ENCODE results near the gene ZNF3.

The ZNF3 gene

DNA sequence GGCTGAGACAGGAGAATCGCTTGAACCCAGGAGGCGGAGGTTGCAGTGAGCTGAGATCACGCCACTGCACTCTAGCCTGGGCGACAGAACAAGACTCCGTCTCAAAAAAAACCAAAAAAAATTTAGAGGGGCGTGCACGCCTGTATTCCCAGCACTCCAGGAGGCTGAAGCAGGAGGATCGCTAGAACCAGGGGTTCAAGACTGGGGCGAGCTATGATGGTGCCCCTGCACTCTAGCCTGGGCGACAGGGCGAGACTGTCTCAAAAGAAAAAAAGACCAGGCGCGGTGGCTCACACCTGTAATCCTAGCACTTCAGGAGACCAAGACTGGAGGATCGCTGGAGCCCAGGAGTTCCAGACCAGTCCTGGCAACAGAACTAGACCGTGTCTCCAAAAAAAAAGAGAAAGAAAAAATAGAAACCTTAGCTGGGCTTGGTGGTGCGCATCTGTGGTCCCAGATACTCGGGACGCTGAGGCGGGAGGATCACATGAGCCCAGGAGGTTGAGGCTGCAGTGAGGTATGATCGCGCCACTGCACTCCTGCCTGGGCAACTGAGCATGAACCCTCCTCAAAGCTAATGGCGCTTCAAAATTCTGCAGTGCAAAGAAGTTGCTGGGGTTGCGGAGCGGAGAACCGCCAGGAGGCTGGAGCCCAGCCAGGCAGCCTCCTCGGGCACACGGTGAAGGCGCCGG, 44.9 kb upstream of the ZNF3 start:
- DNase-seq (ENCODE audit: low read depth) = no peak
- peak overlapping the region; percentile 96 for H3K4me3 ChIP-seq (ENCODE audit: low read depth, low read length)
- TF ChIP-seq, protein P1, sequence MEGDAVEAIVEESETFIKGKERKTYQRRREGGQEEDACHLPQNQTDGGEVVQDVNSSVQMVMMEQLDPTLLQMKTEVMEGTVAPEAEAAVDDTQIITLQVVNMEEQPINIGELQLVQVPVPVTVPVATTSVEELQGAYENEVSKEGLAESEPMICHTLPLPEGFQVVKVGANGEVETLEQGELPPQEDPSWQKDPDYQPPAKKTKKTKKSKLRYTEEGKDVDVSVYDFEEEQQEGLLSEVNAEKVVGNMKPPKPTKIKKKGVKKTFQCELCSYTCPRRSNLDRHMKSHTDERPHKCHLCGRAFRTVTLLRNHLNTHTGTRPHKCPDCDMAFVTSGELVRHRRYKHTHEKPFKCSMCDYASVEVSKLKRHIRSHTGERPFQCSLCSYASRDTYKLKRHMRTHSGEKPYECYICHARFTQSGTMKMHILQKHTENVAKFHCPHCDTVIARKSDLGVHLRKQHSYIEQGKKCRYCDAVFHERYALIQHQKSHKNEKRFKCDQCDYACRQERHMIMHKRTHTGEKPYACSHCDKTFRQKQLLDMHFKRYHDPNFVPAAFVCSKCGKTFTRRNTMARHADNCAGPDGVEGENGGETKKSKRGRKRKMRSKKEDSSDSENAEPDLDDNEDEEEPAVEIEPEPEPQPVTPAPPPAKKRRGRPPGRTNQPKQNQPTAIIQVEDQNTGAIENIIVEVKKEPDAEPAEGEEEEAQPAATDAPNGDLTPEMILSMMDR (IDR thresholded peaks at IDR 0.05; ENCODE audit: insufficient read depth, low read depth, low read length, missing control alignments) = no peak

DNA sequence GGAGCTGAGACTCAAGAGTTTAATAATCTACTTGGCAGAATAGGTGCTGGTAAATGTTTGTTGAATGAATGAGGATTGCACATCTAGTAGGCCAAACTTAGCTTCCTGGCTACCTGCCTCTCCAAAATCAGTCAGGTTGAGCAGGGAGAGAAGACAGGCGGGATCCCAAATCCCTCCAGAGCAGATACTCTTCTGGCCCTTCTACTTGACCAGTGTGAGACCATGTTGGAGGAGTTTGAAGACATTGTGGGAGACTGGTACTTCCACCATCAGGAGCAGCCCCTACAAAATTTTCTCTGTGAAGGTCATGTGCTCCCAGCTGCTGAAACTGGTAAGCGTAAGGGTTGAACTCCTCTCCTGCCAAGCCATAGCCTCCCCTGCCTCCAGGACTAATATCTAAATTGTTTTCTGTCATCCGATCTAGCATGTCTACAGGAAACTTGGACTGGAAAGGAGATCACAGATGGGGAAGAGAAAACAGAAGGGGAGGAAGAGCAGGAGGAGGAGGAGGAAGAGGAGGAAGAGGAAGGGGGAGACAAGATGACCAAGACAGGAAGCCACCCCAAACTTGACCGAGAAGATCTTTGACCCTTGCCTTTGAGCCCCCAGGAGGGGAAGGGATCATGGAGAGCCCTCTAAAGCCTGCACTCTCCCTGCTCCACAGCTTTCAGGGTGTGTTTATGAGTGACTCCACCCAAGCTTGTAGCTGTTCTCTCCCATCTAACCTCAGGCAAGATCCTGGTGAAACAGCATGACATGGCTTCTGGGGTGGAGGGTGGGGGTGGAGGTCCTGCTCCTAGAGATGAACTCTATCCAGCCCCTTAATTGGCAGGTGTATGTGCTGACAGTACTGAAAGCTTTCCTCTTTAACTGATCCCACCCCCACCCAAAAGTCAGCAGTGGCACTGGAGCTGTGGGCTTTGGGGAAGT, 43.0 kb upstream of the ZNF3 start:
- H3K4me3 ChIP-seq (ENCODE audit: low read depth, low read length) = no peak overlapping the region
- DNase-seq (ENCODE audit: low read depth) = no peak
- TF ChIP-seq, protein P1 (IDR thresholded peaks at IDR 0.05; ENCODE audit: insufficient read depth, low read depth, low read length, missing control alignments) = no peak

DNA sequence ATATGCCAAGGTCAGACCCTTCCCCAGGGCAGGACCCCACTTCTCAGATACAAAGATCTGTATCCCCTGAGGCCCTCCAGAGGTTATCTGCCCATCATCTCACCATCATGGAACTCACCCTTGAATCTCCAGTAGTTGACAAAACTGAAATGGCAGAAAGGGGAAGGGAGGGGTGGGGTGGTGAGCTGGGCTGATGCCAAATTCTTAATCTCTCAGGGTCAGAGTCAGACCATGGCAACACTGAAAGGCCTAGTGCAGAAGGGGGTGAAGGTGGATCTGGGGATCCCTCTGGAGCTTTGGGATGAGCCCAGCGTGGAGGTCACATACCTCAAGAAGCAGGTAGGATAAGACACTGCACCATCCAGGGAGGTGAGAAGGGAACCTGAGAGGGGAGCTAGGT, 41.0 kb upstream of the ZNF3 start:
- TF ChIP-seq, protein P1 (IDR thresholded peaks at IDR 0.05; ENCODE audit: insufficient read depth, low read depth, low read length, missing control alignments) = no peak
- H3K4me3 ChIP-seq (ENCODE audit: low read depth, low read length) = no peak overlapping the region
- DNase-seq (ENCODE audit: low read depth) = no peak

DNA sequence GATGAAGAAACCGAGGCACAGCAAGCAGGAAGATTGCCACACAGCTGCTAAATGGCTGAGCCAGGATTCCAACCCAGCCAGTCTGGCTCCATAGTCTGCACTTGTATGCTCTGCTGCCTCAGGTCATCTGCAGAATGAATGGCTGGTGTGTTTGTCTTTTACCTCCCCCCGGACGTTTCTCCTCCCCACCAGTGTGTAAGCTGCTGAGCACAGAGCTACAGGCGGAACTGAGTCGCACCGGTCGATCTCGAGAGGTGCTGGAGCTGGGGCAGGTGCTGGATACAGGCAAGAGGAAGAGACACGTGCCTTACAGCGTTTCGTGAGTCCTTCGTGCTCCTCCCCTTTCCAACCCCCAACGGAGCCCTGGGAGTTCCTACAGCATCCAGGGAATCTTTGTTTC, 40.5 kb upstream of the ZNF3 start:
- no peak for DNase-seq (ENCODE audit: low read depth)
- no peak overlapping the region for H3K4me3 ChIP-seq (ENCODE audit: low read depth, low read length)
- TF ChIP-seq, protein P1 (IDR thresholded peaks at IDR 0.05; ENCODE audit: insufficient read depth, low read depth, low read length, missing control alignments) = no peak

- TF ChIP-seq, protein P1 (IDR thresholded peaks at IDR 0.05; ENCODE audit: insufficient read depth, low read depth, low read length, missing control alignments) = no peak
- H3K4me3 ChIP-seq (ENCODE audit: low read depth, low read length) = no peak overlapping the region
- no peak for DNase-seq (ENCODE audit: low read depth)
Observed at GRCh38 chr7:100120733-100121036, 39.2 kb upstream of the ZNF3 start.

DNA sequence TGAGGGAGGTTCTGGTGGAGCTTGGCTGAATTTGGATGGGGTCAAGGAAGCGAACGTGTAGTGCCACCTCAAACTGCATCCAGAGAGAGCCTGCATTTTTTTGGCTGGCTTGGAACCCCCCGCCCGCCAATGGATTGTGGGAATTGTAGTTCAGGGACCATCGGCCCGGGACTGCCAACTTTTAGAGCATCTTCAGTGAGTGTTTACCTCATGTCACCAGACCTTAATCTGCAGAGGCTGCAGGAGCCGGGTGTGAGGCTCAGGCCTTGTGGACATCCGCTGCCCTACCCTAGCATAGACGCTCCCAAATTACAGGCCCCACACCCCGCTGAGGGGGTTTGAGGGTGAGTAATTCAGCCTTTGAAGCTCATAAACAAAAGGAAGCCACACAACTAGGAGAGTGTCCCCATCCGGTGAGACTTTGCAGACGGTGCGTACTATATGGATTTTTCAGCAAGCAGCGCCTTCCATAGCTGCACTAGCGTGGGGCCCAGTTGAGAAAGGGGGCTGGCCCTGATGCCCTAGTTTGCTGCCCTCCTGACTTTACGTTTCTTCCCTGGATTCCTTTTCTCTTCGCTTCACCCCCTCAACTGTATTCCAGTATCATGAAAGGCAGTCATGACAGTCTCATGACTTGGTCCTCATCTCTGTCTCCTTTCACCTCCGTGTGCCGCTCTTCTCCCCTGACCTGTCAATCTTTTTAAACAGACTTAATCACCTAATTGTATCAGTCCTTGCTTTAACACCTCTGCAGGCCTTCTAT, 38.6 kb upstream of the ZNF3 start:
- peak overlapping the region; percentile 99 for H3K4me3 ChIP-seq (ENCODE audit: low read depth, low read length)
- peak; percentile 71 for DNase-seq (ENCODE audit: low read depth)
- TF ChIP-seq, protein P1 (IDR thresholded peaks at IDR 0.05; ENCODE audit: insufficient read depth, low read depth, low read length, missing control alignments) = no peak
